Lung (tissue), 12 donors: ENCODE measurements around the gene STAB1. TPM values are rescaled to one million over a fixed set of nuclear protein-coding genes. Genes with fewer than 3 reads are reported as not detected.

ENCODE experiments used
- ATAC-seq: fragments of 200-7000 bp; cut with Tn5 transposase; one replicate; pipeline ENCODE4 v1.9.1; 2020; ENCODE audit warnings: moderate number of reproducible peaks; ENCODE audit not compliant: insufficient read depth, low FRiP score
- DNase-seq, 3 donors: peaks; one replicate each; pipeline ENCODE4 v3.0.0-alpha.2; 2013 to 2017
- H3K27ac ChIP-seq, 2 donors: one replicate each; pipeline ENCODE4 v1.5.1; 2013; ENCODE audit warnings: mild to moderate bottlenecking in 2 of 2, moderate library complexity in 2 of 2, control low read depth in 1 of 2, inconsistent platforms in 1 of 2, low read depth in 1 of 2, low read length in 1 of 2
- H3K27me3 ChIP-seq, 3 donors: one replicate each; pipeline ENCODE4 v1.5.1; 2013; ENCODE audit warnings: low read length in 2 of 3; ENCODE audit not compliant: control insufficient read depth in 3 of 3, insufficient read depth in 3 of 3
- H3K36me3 ChIP-seq, 4 donors: one replicate each; pipeline ENCODE4 v1.5.1; 2013; ENCODE audit warnings: low read length in 4 of 4, mild to moderate bottlenecking in 1 of 4, moderate library complexity in 1 of 4; ENCODE audit not compliant: control insufficient read depth in 4 of 4, insufficient read depth in 4 of 4
- H3K4me1 ChIP-seq, 5 donors: one replicate each; pipeline ENCODE4 v1.5.1; 2013; ENCODE audit warnings: low read length in 5 of 5, mild to moderate bottlenecking in 2 of 5, moderate library complexity in 1 of 5; ENCODE audit not compliant: control insufficient read depth in 5 of 5, insufficient read depth in 5 of 5
- H3K4me3 ChIP-seq: one replicate; pipeline ENCODE4 v1.5.1; 2013; ENCODE audit warnings: mild to moderate bottlenecking, control low read depth, moderate library complexity
- H3K9ac ChIP-seq, 2 donors: one replicate each; pipeline ENCODE4 v1.5.1; 2013; ENCODE audit warnings: low read length in 2 of 2, control low read depth in 1 of 2; ENCODE audit not compliant: insufficient read depth in 1 of 2
- H3K9me3 ChIP-seq, 4 donors: one replicate each; pipeline ENCODE4 v1.5.1; 2013; ENCODE audit warnings: low read length in 3 of 4, mild to moderate bottlenecking in 1 of 4, moderate library complexity in 1 of 4; ENCODE audit not compliant: control insufficient read depth in 4 of 4, insufficient read depth in 3 of 4
- CTCF ChIP-seq: IDR thresholded peaks from 2 replicates; pipeline ENCODE4 v1.5.1; 2012; ENCODE audit warnings: mild to moderate bottlenecking; ENCODE audit errors: control extremely low read depth, extremely low read depth
- WGBS, 2 donors: extraction: QIAGEN DNeasy Blood & Tissue Kit; methylation state at CpG; one replicate each; pipeline ENCODE4 v1.1.7; 2013; 5-methylcytosine and 5-hydroxymethylcytosine counted together
- polyA plus RNA-seq, 2 donors: library from polyadenylated mRNA; stranded (reverse); fragments of 200-250 nt; gene quantifications; one replicate each; pipeline ENCODE4 v1.2.1, GENCODE V29; 2013
- total RNA-seq, 2 donors: library from RNA; depleted of rRNA in 1 of 2; stranded (reverse); fragments of >200 nt in 1 of 2; gene quantifications; one replicate each; pipeline ENCODE4 v1.2.1, GENCODE V29; 2014 to 2021
- donor health status: control.
- donor health status: control.
- donor health status: Bipolar disorder and iron deficiency.
- donor health status: healthy.
- donor health status: DM: yes; HTN: yes; CAD: no.

Gene STAB1
- total and polyA plus RNA-seq, 4 donors = 53.1 to 220 (median 193) TPM

DNA sequence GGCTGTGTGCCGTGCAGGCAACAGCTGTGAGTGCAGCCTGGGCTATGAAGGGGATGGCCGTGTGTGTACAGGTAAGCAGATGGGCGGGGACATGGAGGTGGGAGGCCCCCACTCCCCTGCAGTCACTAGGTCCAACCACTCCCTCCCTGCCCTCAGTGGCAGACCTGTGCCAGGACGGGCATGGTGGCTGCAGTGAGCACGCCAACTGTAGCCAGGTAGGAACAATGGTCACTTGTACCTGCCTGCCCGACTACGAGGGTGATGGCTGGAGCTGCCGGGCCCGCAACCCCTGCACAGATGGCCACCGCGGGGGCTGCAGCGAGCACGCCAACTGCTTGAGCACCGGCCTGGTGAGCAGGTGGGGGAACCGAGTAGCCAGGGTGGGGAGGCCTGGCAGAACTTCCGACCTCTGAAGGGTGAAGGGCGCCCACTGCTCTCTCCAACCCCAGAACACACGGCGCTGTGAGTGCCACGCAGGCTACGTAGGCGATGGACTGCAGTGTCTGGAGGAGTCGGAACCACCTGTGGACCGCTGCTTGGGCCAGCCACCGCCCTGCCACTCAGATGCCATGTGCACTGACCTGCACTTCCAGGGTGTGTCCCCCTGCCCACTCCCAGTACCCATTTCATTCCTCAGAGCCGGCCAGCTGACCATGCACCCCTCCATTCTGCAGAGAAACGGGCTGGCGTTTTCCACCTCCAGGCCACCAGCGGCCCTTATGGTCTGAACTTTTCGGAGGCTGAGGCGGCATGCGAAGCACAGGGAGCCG, 26.9 kb downstream of the STAB1 start:
- Histone ChIP-seq H3K27ac (no peak overlapping the region), H3K27me3 (no peaks in the 10 kb centered on the region), H3K9ac (no peak overlapping the region), H3K36me3 (peaks cover 0 to 36% (median 19%) of the 10 kb centered on the region in 4 donors), H3K9me3 (no peaks in the 10 kb centered on the region), H3K4me3 (no peak overlapping the region), H3K4me1 (peaks cover 1 to 24% (median 20%) of the 10 kb centered on the region in 5 donors)
- ATAC-seq (no peak), DNase-seq (no peak)
- TF ChIP-seq CTCF = no peak
- WGBS, 2 donors = 95 to 96% methylated on average over 31 to 33 of the region's 33 CpGs

DNA sequence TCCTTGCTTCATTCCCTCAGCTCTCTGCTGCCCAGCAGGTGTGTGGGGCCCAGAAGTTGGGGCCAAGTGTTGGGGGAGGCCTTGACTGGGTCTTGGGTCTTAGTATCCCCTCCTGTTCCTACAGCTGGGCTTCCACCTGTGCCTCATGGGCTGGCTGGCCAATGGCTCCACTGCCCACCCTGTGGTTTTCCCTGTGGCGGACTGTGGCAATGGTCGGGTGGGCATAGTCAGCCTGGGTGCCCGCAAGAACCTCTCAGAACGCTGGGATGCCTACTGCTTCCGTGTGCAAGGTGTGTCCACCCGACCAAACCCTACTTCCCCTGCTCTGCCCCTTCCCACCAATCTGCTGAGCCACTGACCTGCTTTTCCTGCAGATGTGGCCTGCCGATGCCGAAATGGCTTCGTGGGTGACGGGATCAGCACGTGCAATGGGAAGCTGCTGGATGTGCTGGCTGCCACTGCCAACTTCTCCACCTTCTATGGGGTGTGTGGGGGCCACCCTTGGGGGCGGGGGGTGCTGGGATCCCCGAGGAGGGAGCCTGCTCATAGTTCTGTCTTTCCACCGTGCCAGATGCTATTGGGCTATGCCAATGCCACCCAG, 27.6 kb downstream of the STAB1 start:
- Histone ChIP-seq H3K27ac (no peak overlapping the region), H3K4me1 (peaks cover 4 to 31% (median 22%) of the 10 kb centered on the region in 5 donors), H3K27me3 (no peaks in the 10 kb centered on the region), H3K9me3 (no peaks in the 10 kb centered on the region), H3K9ac (no peak overlapping the region), H3K4me3 (no peak overlapping the region), H3K36me3 (peaks cover 0 to 36% (median 26%) of the 10 kb centered on the region in 4 donors)
- ATAC-seq (no peak), DNase-seq (no peak)
- TF ChIP-seq CTCF = no peak
- WGBS, 2 donors = 90% methylated on average over 14 of the region's 14 CpGs

- 95% methylated on average over 26 of the region's 26 CpGs for WGBS, 2 donors
- H3K9ac ChIP-seq = no peak overlapping the region
- peaks cover 4 to 40% (median 18%) of the 10 kb centered on the region in 5 donors for H3K4me1 ChIP-seq
- no peak for ATAC-seq
- no peak overlapping the region for H3K4me3 ChIP-seq
- no peak overlapping the region for H3K27ac ChIP-seq
- peaks cover 0 to 40% (median 30%) of the 10 kb centered on the region in 4 donors for H3K36me3 ChIP-seq
- no peaks in the 10 kb centered on the region for H3K9me3 ChIP-seq
- DNase-seq = peak in 1 of 3 donors; percentile 13
- no peaks in the 10 kb centered on the region for H3K27me3 ChIP-seq
- no peak for TF ChIP-seq CTCF
These were observed 28.5 kb downstream of the STAB1 start for GRCh38 chr3:52523386-52524257.
